OCI-LY1 (cell line): ENCODE measurements around the gene MGA.

Experiments
- H2AFZ ChIP-seq: fragments of 200-600 bp; sonication (generic), shearing (Covaris generic); 2 replicates; pipeline ENCODE4 v1.6.0; 2014; ENCODE audit warnings: antibody characterized with exemption, mild to moderate bottlenecking, low read length
- H3F3A ChIP-seq: fragments of 200-600 bp; sonication (generic), shearing (Covaris generic); 2 replicates; pipeline ENCODE4 v1.6.0; 2014; ENCODE audit warnings: mild to moderate bottlenecking, antibody characterized with exemption, low read length, moderate library complexity; ENCODE audit not compliant: insufficient read depth
- H3K27ac ChIP-seq: fragments of 200-600 bp; sonication (generic); 2 replicates; pipeline ENCODE4 v1.5.1; 2014; ENCODE audit warnings: low read length, mixed run types, mild to moderate bottlenecking, low read depth; ENCODE audit not compliant: poor library complexity, severe bottlenecking
- H3K27me3 ChIP-seq: fragments of 200-600 bp; sonication (generic); 2 replicates; pipeline ENCODE4 v1.6.0; 2014; ENCODE audit warnings: antibody characterized with exemption, mild to moderate bottlenecking, low read length, moderate library complexity; ENCODE audit not compliant: insufficient read depth
- H3K36me3 ChIP-seq: fragments of 200-600 bp; sonication (generic); 2 replicates; pipeline ENCODE4 v1.6.1; 2014; ENCODE audit warnings: mild to moderate bottlenecking, antibody characterized with exemption, low read length, moderate library complexity, mixed read lengths; ENCODE audit not compliant: insufficient read depth
- H3K4me1 ChIP-seq: fragments of 200-600 bp; sonication (generic); 2 replicates; pipeline ENCODE4 v1.5.1; 2014; ENCODE audit warnings: mild to moderate bottlenecking, low read length, moderate library complexity; ENCODE audit not compliant: insufficient read depth, severe bottlenecking
- H3K4me2 ChIP-seq: fragments of 200-600 bp; sonication (generic), shearing (Covaris generic); 2 replicates; pipeline ENCODE4 v1.6.1; 2014; ENCODE audit warnings: low read length
- H3K4me3 ChIP-seq: fragments of 200-600 bp; sonication (generic); 2 replicates; pipeline ENCODE4 v1.5.1; 2014; ENCODE audit warnings: low read length, low read depth, mild to moderate bottlenecking, mixed read lengths; ENCODE audit not compliant: poor library complexity, severe bottlenecking
- H3K79me2 ChIP-seq: fragments of 200-600 bp; shearing (Covaris generic); 2 replicates; pipeline ENCODE4 v1.6.1; 2016; ENCODE audit warnings: mixed run types, low read length, mixed read lengths; ENCODE audit not compliant: insufficient read depth
- H3K9ac ChIP-seq: fragments of 200-600 bp; sonication (generic), shearing (Covaris generic); 2 replicates; pipeline ENCODE4 v1.6.1; 2014; ENCODE audit warnings: mild to moderate bottlenecking, low read length, mixed read lengths
- H3K9me2 ChIP-seq: fragments of 200-600 bp; sonication (generic), shearing (Covaris generic); 2 replicates; pipeline ENCODE4 v1.6.1; 2014; ENCODE audit warnings: low read depth, mild to moderate bottlenecking, low read length, mixed read lengths
- H3K9me3 ChIP-seq: fragments of 200-600 bp; shearing (Covaris generic); 2 replicates; pipeline ENCODE4 v1.6.1; 2014; ENCODE audit warnings: low read length, mixed read lengths
- H4K20me1 ChIP-seq: fragments of 200-600 bp; sonication (generic), shearing (Covaris generic); 2 replicates; pipeline ENCODE4 v1.6.0; 2016; ENCODE audit warnings: mild to moderate bottlenecking, low read length; ENCODE audit not compliant: insufficient read depth
- CTCF ChIP-seq: fragments of 200-600 bp; sonication (generic), shearing (Covaris generic); IDR thresholded peaks from 2 replicates; pipeline ENCODE4 v1.5.1; 2017; ENCODE audit warnings: mild to moderate bottlenecking, antibody characterized with exemption, low read length, moderate library complexity, mixed read lengths
- EZH2 ChIP-seq: fragments of 200-600 bp; sonication (generic), shearing (Covaris generic); IDR thresholded peaks from 2 replicates; pipeline ENCODE4 v1.8.0; 2017; ENCODE audit warnings: borderline replicate concordance, mixed run types, mild to moderate bottlenecking, antibody characterized with exemption, low read length, moderate library complexity, mixed read lengths

MGA gene

DNA sequence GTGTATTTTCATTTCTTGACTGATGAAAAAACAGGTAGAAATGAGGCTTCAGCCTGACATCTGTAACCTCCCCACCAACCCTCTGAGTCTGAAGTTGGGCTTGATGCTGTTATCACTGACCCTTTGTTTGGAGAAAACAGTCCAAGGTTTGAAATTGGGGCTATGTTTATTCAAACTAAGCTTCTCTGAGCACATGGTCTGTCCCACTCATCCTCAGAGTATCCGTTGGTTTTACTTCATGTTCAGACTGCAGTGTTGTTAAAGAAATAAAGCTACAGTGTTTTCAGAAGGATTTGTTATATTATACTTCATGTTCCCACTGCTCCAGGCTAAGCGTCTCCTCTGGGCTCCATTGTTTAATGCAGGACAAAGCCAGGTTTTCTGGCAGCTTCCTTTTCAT lies 120.1 kb downstream of the MGA start:
- Histone ChIP-seq H3K4me3 (no peak overlapping the region), H3K4me2 (peak overlapping the region; percentile 6; the same call in 1 of the 2 replicates), H3K27ac (peak overlapping the region; percentile 80), H3F3A (no peaks in the 10 kb centered on the region), H3K36me3 (0 out of 2 replicates have a peak, but pooled peaks cover 4% of the 10 kb centered on the region), H3K79me2 (no peaks in the 10 kb centered on the region; the same call in 1 of the 2 replicates), H3K9me3 (no peaks in the 10 kb centered on the region), H3K4me1 (peaks cover 85% of the 10 kb centered on the region), H3K9me2 (no peaks in the 10 kb centered on the region), H3K9ac (peak overlapping the region; percentile 13; the same call in 1 of the 2 replicates), H2AFZ (no peak overlapping the region), H3K27me3 (no peaks in the 10 kb centered on the region), H4K20me1 (no peaks in the 10 kb centered on the region)
- no peak for TF ChIP-seq EZH2
- no peak for TF ChIP-seq CTCF

- H3K4me3 ChIP-seq: no peak overlapping the region
- no peaks in the 10 kb centered on the region for H4K20me1 ChIP-seq
- H3K4me1 ChIP-seq: peaks cover 80% of the 10 kb centered on the region
- no peak overlapping the region for H2AFZ ChIP-seq
- H3K27me3 ChIP-seq: no peaks in the 10 kb centered on the region
- H3K9ac ChIP-seq: no peak overlapping the region; the same call in 1 of the 2 replicates
- H3K36me3 ChIP-seq: 0 out of 2 replicates have a peak, but pooled peaks cover 4% of the 10 kb centered on the region
- peak overlapping the region; percentile 80 for H3K27ac ChIP-seq
- H3K79me2 ChIP-seq: no peaks in the 10 kb centered on the region
- peak overlapping the region; percentile 6; the same call in 1 of the 2 replicates for H3K4me2 ChIP-seq
- no peaks in the 10 kb centered on the region for H3F3A ChIP-seq
- no peaks in the 10 kb centered on the region for H3K9me3 ChIP-seq
- TF ChIP-seq CTCF: no peak
- TF ChIP-seq EZH2: no peak
- H3K9me2 ChIP-seq: no peaks in the 10 kb centered on the region
Observed at GRCh38 chr15:41780727-41781126, 120.5 kb downstream of the MGA start.

DNA sequence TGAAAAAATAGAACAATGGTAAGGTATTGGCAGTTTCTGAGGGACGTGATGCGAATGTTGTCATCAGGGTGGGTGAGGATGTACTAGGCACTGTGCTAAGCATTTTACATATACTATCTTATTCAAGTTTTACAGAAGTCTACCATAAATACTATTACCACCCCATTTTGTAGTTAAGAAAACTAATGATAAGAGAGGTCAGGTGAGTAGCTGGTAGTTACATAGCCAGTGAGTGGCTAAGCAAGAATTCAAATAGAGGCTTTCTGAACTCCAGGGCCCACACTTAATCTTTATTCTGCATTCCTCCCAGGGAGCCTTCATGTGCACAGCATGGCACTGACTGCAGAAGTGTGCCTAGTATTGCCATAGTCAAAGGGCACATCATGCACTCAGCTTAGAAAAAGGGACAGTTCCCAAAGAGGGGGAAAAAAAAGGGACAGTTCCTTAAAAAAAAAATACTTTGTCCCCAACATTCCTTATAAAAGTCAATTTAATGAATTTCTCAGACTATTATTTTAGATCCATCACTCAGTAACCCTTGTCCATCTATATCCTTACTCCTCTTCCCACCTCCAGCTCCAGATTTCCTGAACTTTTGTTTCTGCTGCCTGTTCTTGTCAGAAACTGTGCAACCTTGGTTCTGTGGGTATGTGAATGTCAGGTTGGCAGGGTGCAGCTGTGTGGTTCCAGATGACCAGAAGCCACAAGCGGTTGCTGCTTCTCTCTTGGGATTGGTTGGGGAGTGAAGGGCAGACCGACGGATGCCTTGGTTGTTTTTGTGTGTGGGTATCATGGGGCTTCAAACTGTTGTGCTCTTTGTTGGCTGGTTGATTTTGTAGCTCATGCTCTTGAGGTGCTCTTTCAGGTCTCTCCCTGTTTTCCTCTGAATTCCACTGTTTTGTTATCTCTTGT lies 122.4 kb downstream of the MGA start:
- no peaks in the 10 kb centered on the region for H3K9me2 ChIP-seq
- H3K4me3 ChIP-seq: peak overlapping the region; percentile 14
- H3K9me3 ChIP-seq: no peaks in the 10 kb centered on the region
- H3K36me3 ChIP-seq: 0 out of 2 replicates have a peak, but pooled peaks cover 4% of the 10 kb centered on the region
- H3K4me1 ChIP-seq: peaks cover 61% of the 10 kb centered on the region
- no peaks in the 10 kb centered on the region for H4K20me1 ChIP-seq
- H3K79me2 ChIP-seq: no peaks in the 10 kb centered on the region
- H3K4me2 ChIP-seq: peak overlapping the region; percentile 51
- no peaks in the 10 kb centered on the region for H3K27me3 ChIP-seq
- H3K27ac ChIP-seq: peak overlapping the region; percentile 88
- TF ChIP-seq EZH2 (no peak), CTCF (no peak)
- peak overlapping the region; percentile 32; the same call in 1 of the 2 replicates for H3K9ac ChIP-seq
- H3F3A ChIP-seq: no peaks in the 10 kb centered on the region
- no peak overlapping the region for H2AFZ ChIP-seq
